Measurements from ENCODE around the gene DNAJC6. TPM values are rescaled to one million over a fixed set of nuclear protein-coding genes. Genes with fewer than 3 reads are reported as not detected.

Gene DNAJC6
- total RNA-seq, 1 experiment from 2014 or later: 4.0 TPM

DNA sequence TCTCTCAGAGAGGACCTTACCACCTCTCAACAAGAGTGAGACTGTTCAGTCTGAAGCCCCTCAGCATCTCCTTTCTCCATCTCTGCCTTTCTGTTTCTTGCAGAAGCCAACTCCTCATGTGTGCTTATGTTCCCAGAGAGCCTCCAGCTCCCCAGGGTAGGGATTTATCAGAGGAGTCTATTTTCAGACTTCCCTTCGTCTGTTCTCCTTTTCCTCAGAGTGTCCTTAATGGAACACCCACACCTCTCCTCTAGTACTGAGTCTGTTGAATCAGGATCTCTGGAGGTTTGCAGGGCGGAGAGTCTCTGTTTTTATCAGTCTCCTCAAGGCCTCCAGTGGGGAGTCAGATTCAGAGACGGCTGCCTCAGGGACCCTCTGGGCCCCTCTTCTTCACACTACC lies 25.1 kb upstream of the DNAJC6 start:
- Histone ChIP-seq H3K4me1 (ENCODE audit: control insufficient read depth, insufficient read depth, low read length) (no peaks in the 10 kb centered on the region), H3K27me3 (ENCODE audit: control insufficient read depth, insufficient read depth, low read length) (no peaks in the 10 kb centered on the region), H3K9me3 (ENCODE audit: control insufficient read depth, insufficient read depth, low read depth, low read length) (no peaks in the 10 kb centered on the region), H3K27ac (ENCODE audit: low read length) (no peak overlapping the region), H3K4me3 (ENCODE audit: low read depth in 2 of 2, low read length in 2 of 2) (no peak overlapping the region), H3K36me3 (ENCODE audit: control insufficient read depth, insufficient read depth, low read length) (no peaks in the 10 kb centered on the region)
- no peak for TF ChIP-seq TCF7L2 (IDR thresholded peaks at IDR 0.05; ENCODE audit: low read depth, low read length)
- TF ChIP-seq POLR2AphosphoS5 (IDR thresholded peaks at IDR 0.05; ENCODE audit: low read depth, low read length): no peak
- TF ChIP-seq, protein P1, sequence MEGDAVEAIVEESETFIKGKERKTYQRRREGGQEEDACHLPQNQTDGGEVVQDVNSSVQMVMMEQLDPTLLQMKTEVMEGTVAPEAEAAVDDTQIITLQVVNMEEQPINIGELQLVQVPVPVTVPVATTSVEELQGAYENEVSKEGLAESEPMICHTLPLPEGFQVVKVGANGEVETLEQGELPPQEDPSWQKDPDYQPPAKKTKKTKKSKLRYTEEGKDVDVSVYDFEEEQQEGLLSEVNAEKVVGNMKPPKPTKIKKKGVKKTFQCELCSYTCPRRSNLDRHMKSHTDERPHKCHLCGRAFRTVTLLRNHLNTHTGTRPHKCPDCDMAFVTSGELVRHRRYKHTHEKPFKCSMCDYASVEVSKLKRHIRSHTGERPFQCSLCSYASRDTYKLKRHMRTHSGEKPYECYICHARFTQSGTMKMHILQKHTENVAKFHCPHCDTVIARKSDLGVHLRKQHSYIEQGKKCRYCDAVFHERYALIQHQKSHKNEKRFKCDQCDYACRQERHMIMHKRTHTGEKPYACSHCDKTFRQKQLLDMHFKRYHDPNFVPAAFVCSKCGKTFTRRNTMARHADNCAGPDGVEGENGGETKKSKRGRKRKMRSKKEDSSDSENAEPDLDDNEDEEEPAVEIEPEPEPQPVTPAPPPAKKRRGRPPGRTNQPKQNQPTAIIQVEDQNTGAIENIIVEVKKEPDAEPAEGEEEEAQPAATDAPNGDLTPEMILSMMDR (IDR thresholded peaks at IDR 0.05): no peak
- TF ChIP-seq REST (IDR thresholded peaks at IDR 0.05; ENCODE audit: insufficient read depth in 1 of 2, low read depth in 2 of 2, low read length in 1 of 2): no peak
- no peak for TF ChIP-seq SIN3A (IDR thresholded peaks at IDR 0.05; ENCODE audit: borderline replicate concordance, insufficient read depth, low read depth, low read length)
- ATAC-seq (no peak), DNase-seq (ENCODE audit: low read depth, low spot score) (no peak)
- BruUV-seq (replicated peaks): no TSS peak
- in situ Hi-C loops (cut with HindIII; ENCODE audit: low pct_unique_long_range_greater_than_20kb, low sequenced_read_pairs) (no loop called here), intact Hi-C loops (cut with micrococcal nuclease; ENCODE audit: unreplicated experiment) (no loop called here)
- ChIA-PET POLR2A (no interaction called here), CTCF (no interaction called here)

GRCh38 chr1:65289449-65289848 lies 19.9 kb upstream of the DNAJC6 start:
- ATAC-seq: no peak
- CTCF ChIA-PET: no interaction called here

More at GRCh38 chr1:65289449-65289848, 19.9 kb upstream of the DNAJC6 start:
- H3K27me3 ChIP-seq (ENCODE audit: control insufficient read depth, insufficient read depth, low read length): no peaks in the 10 kb centered on the region
- H3K36me3 ChIP-seq (ENCODE audit: control insufficient read depth, insufficient read depth, low read length): no peaks in the 10 kb centered on the region
- H3K9me3 ChIP-seq (ENCODE audit: control insufficient read depth, insufficient read depth, low read depth, low read length): no peaks in the 10 kb centered on the region
- intact Hi-C loops (cut with micrococcal nuclease; ENCODE audit: unreplicated experiment): no loop called here
- TF ChIP-seq POLR2AphosphoS5 (IDR thresholded peaks at IDR 0.05; ENCODE audit: low read depth, low read length) (no peak), TCF7L2 (IDR thresholded peaks at IDR 0.05; ENCODE audit: low read depth, low read length) (no peak), REST (IDR thresholded peaks at IDR 0.05; ENCODE audit: insufficient read depth in 1 of 2, low read depth in 2 of 2, low read length in 1 of 2) (no peak), SIN3A (IDR thresholded peaks at IDR 0.05; ENCODE audit: borderline replicate concordance, insufficient read depth, low read depth, low read length) (no peak)
- TF ChIP-seq, protein P1 (IDR thresholded peaks at IDR 0.05): no peak
- POLR2A ChIA-PET: no interaction called here
- no peaks in the 10 kb centered on the region for H3K4me1 ChIP-seq (ENCODE audit: control insufficient read depth, insufficient read depth, low read length)
- in situ Hi-C loops (cut with HindIII; ENCODE audit: low pct_unique_long_range_greater_than_20kb, low sequenced_read_pairs): no loop called here
- H3K27ac ChIP-seq (ENCODE audit: low read length): no peak overlapping the region
- H3K4me3 ChIP-seq (ENCODE audit: low read depth in 2 of 2, low read length in 2 of 2): no peak overlapping the region
- BruUV-seq (replicated peaks): no TSS peak
- DNase-seq (ENCODE audit: low read depth, low spot score): no peak
